Measurements from ENCODE around the gene RNF40.

GRCh38 chr16:30740364-30741251 is 21.5 kb upstream of the RNF40 start:
- TF ChIP-seq CTCF (IDR thresholded peaks at IDR 0.05; ENCODE audit: insufficient read depth, low read depth, low read length) (no peak), EZH2 (IDR thresholded peaks at IDR 0.05; ENCODE audit: insufficient read depth, low read length) (no peak)
